NCI-H226 (cell line): ENCODE data around the gene CTNNA3.

Experiments
- DNase-seq: peaks from one replicate; pipeline ENCODE4 v3.0.0-alpha.2; 2015

Gene CTNNA3

GRCh38 chr10:66008221-66008620 lies 1687.8 kb downstream of the CTNNA3 start:
- DNase-seq = no peak

DNA sequence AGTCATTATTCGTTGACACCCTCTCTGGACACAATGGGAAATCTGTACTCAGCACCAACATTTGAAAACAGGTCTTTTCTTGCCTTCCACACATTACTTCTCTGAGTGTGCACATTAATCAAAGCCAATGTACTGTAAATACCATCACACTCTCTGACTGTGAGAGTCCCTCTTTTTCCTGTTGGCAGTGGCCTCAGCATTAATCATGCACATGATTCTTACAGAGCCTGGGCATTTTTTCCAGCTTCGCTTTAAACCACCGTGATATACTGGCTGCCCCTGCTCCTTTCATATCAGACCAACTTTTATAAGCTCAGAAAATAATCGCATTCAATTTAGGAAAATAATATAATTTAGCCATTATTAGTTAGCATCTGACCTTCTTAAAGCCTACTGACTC lies 1689.6 kb downstream of the CTNNA3 start:
- DNase-seq = no peak

DNA sequence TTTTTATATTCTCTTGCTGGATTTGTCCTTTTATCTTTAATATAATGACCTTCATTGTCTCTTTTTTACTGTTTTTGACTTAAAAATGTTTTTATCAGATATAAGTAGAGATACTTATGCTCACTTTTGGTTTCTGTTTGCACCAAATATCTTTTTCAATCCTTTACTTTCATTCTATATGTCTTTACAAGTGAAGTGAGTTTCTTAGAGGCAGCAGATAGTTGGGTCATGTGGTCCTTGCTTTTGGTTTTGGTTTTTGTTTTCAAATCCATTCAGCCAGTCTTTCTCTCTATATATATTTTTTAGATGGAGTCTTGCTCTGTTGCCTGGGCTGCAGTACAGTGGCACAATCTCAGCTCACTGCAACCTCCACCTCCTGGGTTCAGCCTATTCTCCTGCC lies 1702.5 kb downstream of the CTNNA3 start:
- no peak for DNase-seq

DNA sequence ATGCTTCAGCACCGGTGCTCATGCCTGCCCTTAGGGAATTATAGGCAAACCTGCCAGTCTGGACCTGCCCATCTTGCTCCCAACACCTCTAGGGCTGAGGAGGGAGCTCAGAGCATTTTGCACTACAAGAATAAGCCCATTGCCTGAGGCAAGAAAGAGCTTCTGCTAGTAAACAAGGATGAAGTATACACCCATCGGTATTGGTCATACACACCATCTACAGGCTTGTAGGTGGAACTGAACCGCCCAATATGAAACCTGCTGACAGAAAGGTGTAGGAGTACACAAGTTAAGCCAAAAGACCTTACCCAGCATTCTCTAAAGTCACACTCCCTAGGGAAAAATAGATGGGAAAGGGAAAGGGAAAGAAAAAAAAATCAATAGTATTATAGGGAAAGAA lies 1727.1 kb downstream of the CTNNA3 start:
- no peak for DNase-seq

DNA sequence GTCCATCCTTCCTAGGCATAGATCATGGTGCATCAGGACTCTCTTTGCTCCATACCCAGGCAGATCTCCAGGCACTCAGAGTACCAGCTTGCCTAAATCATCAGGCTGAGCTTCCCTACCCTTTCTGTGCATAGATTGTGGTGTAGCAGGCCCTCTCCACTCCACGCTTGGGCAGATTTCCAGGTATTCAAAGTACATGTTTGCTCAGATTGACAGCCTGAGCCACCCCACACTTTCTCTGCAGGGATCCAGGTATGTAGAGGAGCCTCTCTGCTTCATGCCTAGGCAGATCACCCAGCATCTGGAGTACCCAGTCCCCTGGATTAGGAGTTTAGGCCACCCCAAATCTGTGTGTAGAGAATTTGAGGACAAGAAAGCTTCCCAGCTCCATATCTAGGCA lies 1727.6 kb downstream of the CTNNA3 start:
- DNase-seq = no peak

DNA sequence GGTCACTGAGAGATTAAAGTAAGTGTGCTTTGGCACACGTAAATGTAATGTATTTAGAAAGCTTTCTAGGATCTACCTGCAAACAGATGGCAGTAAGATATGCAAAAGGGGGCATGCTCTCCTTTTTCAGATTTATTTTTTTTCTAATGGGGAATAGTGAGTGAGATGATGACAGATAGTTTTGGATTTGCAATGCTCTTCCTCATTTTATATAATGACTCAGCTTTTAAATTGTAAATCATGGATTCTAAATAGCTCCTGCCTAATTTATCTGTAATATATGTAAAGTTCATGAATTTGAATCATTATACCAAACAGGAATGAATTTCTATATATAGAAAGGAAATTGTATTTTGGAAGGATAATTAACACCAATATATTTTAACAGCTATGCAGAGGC lies 1731.8 kb downstream of the CTNNA3 start:
- DNase-seq = no peak

DNA sequence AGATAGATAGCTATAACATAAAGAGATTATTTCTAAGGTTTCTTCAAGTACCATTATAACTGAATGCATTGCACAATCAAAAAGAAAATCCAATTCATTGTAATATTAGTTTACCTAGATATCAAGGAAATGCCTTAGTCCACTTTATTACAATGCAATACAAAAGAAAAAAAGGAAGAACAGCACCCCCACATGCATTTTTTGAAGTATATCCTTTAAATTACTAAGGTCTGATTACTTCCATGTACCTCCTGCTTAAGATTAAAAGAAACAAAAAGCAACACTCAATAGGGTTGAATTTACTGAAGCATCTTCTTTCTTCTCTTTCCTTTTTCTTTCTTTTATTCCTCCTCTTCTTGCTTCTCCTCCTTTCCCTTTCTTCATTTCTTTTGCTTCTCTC lies 1743.9 kb downstream of the CTNNA3 start:
- no peak for DNase-seq

DNA sequence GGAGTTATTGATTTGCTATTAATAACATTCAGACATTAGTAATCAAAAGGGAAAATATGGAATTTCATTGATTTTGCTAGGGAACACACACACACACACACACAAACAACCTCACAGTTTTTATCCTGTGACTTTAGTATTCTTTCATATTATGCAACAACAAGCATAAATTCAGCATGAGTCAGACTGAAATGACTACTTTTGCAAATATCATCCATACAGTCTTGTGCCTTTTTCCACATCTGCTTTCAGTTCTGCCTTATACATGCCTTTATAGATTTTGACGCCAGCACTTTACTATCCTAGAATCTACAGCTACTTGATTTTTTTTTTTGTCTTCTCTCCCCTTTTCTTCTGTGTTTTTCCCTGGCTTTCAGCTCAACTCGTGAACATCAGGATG lies 1745.9 kb downstream of the CTNNA3 start:
- no peak for DNase-seq

DNA sequence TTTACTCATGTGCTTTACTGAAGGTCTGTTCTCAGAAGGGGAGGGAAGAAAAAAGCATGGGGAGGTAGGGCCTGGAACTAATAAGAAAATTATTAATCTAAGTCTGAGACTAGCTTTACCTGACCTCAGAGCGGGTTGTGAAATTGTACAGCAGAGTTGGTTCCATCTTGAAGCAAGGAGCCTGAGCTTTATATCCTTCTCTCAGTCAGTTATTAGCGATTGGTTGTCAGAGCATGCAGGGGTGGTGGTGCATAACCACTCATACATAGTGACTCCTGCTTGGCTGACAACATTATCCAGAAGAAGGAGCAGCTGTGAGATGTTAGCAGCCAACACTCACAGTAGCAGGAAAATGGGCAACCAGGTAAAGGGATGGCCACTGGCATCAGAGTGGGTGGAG lies 1746.5 kb downstream of the CTNNA3 start:
- DNase-seq = no peak

DNA sequence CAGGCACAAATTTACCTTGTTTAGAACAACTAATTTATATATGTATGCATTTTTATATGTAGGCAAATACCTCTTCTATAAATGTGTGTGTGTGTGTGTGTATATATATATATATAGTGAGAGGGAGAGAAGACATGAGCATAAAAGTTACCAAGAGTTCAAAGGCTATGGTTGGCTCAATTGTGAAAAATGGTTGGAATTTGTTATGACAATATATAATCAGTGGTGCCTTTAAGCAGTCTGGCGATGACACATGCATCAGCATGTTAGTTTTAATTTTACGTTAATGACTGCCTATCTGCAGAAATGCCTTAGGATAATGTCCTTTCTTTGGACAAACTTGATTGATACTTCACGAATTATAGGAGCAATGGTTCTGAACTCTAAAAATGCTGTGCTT lies 1750.9 kb downstream of the CTNNA3 start:
- no peak for DNase-seq

DNA sequence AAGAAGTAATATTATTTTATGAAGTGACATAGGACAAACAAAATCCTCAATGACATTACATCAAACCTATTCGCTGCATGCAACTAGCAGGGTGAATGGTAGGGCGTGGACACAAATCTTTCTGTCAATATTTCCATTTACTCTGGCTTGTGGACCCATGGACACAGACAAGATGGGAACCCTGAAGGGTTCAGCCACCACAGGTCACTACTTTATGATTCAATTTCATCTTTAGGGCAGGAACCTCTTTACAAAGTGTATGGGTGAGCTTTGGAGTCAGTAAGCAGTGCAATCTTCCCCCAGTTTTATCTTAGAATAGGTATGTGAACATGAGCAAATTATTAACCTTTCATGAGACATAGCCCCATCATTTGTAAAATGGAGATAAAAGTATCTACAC lies 1752.5 kb downstream of the CTNNA3 start:
- DNase-seq = no peak

- DNase-seq = no peak
These were observed 1755.0 kb downstream of the CTNNA3 start for GRCh38 chr10:65940816-65941662.

DNA sequence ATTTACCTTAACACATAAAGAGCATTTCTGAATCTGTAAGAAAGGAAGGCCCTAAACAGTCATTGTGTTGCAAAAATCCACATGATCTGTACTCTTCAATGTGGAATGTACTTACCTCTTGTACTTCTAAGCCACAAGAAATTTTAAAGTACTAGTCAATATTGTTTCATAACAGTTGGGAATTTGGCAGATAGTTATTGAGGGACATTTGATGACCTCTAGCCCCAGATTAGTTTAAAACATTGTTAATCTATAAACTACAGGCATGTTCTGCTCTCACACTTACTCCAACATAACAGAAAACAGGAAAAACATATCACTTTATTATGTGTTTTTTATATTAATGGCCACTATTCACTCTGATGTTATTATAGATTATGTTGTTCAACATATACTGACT lies 1755.9 kb downstream of the CTNNA3 start:
- DNase-seq = no peak

DNA sequence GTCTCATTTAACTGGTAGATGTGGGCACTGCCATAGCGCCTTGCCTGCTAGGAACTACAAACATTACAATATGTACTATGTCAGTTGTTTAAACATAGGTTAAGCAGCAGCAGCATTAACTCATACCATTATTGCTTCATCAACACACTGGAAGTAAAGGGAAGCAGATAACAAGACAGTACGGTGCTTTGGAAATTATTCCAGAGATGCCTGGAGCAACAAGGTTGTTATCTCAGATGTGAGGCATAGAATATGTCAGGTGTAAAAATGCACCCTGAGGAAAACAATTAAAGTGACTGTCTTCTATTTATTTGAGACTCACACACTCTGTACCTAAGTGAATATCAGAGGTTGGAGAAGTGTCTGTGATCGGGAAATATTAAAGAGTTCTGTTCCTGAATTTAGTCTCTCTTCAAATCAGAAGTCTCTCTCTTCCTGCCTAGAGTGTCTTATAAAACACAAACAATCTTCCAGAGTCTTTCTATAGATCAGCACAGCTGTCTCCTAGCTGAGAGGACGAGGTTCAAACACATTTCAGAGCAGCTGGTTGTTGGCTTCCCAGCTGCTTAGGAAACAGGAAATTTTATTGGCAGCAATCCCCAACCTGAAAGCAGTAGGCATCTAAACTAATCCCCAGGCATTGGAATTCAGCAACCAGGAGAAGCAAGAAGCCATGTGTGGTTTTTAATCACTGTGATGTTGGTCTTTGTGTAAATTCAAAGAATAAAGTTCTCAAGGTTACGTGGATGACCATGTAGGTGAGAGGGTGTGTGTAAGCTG lies 1764.5 kb downstream of the CTNNA3 start:
- DNase-seq = peak; percentile 22

DNA sequence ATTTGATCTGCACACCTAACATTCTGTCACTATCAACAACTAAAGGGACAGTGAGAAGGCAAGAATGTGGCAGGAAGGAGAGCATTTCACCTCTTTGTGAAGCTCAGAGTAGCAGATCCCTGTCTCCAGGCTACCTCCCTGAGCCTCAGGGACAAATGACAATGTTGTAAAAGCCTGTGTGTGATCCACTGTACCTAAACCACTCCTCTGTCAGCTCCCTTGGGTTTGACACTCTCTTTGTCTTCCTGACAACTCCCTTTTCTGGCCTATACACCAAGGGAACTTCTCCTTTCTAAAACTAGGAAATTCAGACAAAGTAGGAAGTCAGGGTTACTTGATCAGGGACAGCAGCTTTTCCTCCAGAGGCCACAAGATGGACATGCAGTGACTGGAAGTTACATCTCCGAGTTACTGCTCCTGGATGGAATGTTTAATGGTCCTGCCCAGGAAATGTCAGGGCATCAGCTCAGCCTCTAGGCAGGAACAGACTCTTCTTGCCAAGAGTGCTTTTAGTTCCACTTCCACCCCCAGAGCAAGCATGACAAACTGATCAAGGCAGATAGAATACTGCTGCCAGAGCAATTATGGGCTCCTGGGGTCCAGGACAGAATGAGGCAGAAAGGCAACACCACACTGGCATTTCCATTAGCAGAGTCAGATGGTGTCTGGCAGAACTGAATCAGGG lies 1784.7 kb downstream of the CTNNA3 start:
- no peak for DNase-seq

GRCh38 chr10:65910209-65910608 lies 1785.8 kb downstream of the CTNNA3 start:
- DNase-seq = no peak

GRCh38 chr10:65907199-65907712 lies 1788.7 kb downstream of the CTNNA3 start:
- no peak for DNase-seq

DNA sequence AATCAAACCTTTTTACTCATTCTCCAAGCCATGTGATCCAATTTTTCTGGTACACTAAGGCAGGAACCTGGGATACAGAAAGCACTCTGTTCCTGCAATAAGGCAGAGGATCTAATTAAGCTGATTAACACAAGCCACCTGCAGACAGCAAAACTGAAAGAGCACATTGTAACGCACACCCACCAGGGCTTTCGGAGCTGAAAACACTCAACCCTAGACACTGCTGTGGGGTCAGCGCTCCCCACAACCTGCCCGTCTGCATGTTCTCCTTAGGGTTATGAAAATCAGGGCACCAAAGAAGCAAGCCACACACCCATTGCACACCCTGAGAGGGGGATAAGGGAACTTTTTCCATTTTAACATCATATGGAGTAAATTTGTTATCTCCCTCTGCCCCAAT lies 1792.4 kb downstream of the CTNNA3 start:
- no peak for DNase-seq

DNA sequence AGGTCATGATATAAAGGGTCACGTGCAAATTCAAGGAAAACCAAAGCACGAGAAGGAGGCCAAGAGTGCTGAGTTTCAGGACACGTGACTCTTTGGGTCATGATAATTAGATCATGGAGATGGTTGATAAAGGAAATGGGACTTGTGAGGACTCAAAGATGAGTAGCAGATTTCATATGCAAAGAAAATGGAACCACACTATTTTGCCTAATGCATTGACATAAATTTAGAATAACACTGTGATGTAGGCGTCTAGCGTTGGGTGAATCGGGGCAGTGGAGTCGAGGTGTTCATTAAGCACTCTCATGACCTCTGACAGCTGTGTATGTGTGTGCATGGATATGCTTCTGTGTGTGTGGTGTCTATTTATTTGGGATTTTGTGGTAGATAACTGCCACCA lies 1795.7 kb downstream of the CTNNA3 start:
- no peak for DNase-seq

DNA sequence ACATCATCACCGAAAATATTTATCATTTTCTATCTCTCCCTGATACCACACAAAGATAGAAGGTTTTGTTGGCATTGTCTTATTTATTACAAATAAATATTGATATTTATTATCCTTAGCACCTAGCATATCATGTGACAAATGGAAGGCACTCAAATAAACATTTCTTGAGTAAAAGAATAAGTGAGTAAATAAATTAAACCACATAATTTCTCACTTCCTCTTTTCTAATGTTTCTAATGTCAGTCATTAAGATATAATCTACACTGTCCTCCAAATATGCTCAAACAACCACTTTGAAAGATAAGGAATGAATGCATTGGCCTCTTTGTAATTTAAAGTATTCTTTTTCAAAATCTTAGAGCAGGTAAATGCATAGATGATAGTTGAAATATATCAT lies 1797.9 kb downstream of the CTNNA3 start:
- no peak for DNase-seq

GRCh38 chr10:65894961-65895360 lies 1801.0 kb downstream of the CTNNA3 start:
- DNase-seq = no peak

DNA sequence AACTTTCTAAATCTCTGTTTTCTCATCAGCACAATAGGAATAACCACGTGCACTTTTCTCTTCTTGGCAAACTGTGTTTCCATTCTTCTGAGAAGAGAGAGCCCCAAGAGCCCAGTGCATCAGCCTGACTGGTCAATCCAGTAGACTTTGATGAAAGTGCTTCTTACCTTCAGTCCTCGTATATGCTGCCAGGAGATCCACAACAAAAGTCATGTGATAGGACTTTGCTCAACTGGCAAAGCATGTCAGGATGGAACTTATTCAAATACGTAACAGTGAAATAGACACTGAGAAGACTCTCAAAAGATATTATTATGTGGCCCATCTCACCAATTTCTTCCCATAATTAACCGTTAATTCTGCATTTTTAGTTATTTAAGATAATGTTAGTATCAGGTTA lies 1801.6 kb downstream of the CTNNA3 start:
- no peak for DNase-seq

- DNase-seq = no peak
These were observed 1802.3 kb downstream of the CTNNA3 start for GRCh38 chr10:65893676-65894075.

DNA sequence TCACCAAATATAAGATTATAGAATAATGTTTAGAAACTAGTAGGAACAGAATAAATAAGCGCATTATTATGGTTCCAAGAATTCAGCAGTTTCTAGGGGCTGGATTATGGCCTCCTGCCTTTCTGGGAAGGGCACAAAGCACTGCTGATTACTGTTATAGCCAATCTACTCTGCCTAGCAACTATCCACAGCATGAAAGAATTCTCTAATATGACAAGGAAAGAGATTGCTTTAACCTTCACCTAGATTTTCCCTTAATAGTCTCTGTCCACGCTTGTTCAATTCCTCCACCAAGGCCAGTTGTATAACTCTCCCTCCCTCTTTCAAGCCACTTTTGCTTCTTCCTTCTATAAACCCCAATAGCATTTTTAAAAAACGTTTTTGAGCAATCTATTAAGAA lies 1803.7 kb downstream of the CTNNA3 start:
- no peak for DNase-seq
